ENCODE results near the gene HIVEP2. TPM values are rescaled to one million over a fixed set of nuclear protein-coding genes. Genes with fewer than 3 reads are reported as not detected.

HIVEP2 gene
- polyA plus RNA-seq, 2 of the 4 experiments (the other 2 are of a cell fraction) = 2.2 to 2.6 TPM

DNA sequence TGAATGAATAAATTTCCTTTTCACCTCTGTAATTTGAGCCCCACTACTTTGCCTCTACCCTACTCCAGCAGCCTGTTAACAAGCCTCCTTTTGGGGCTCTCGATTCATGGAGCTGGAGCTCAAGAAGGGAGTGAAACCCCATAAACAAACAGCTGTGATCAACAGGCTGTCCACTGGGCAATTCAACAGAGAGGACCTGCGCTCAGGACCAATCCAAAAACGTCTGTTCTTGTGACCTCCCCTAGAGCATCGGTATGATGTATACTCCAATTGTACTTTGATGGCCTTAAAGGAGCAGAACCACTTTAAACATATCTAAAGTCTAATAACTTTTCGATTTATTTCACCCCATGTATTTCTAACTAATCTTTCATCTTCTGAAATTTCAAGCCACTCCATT lies 37.4 kb downstream of the HIVEP2 start:
- no peak overlapping the region for H3K27ac ChIP-seq
- 67% methylated on average over 5 of the region's 5 CpGs for WGBS (ENCODE audit: missing lambda C conversion rate)
- no peak overlapping the region for H3K4me3 ChIP-seq
- no peak overlapping the region for H3K4me2 ChIP-seq
- no peaks in the 10 kb centered on the region for H3K9me3 ChIP-seq
- FAIRE-seq (no peak), DNase-seq (ENCODE audit: low read depth in 1 of 2, low spot score in 1 of 2) (no peak), ATAC-seq (peak in 1 of 2 experiments; percentile 45; a peak in 2 of 6 replicates)
- ChIA-PET CTCF (interaction anchor here (1.1 kb wide), 1 partner anchor 11 kb away, joined by 4 read pairs; no protein-coding TSS in a partner anchor), POLR2A (no interaction called here)
- peaks cover 15% of the 10 kb centered on the region; the same call in 2 of the 3 replicates for H3K4me1 ChIP-seq
- TF ChIP-seq MYC (IDR thresholded peaks at IDR 0.05; ENCODE audit: borderline replicate concordance, low read length) (no peak), SREBF2 (IDR thresholded peaks at IDR 0.05) (no peak), NFE2L2 (conservative IDR thresholded peaks at IDR 0.05; ENCODE audit: low read length) (no peak), POLR2AphosphoS2 (conservative IDR thresholded peaks at IDR 0.05; ENCODE audit: low read length) (no peak), POLR2A (IDR thresholded peaks at IDR 0.05; ENCODE audit: low read length) (no peak), FOXS1 (CRISPR knock-in tag; IDR thresholded peaks at IDR 0.05) (no peak), RARB (CRISPR knock-in tag; IDR thresholded peaks at IDR 0.05) (no peak), KDM5A (IDR thresholded peaks at IDR 0.05) (no peak), EP300 (IDR thresholded peaks at IDR 0.05) (no peak), MAFK (IDR thresholded peaks at IDR 0.05; ENCODE audit: partially characterized antibody) (no peak)
- TF ChIP-seq, protein P1, sequence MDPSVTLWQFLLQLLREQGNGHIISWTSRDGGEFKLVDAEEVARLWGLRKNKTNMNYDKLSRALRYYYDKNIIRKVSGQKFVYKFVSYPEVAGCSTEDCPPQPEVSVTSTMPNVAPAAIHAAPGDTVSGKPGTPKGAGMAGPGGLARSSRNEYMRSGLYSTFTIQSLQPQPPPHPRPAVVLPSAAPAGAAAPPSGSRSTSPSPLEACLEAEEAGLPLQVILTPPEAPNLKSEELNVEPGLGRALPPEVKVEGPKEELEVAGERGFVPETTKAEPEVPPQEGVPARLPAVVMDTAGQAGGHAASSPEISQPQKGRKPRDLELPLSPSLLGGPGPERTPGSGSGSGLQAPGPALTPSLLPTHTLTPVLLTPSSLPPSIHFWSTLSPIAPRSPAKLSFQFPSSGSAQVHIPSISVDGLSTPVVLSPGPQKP (IDR thresholded peaks at IDR 0.05; ENCODE audit: low read depth, low read length) = no peak
- TF ChIP-seq, protein P2, sequence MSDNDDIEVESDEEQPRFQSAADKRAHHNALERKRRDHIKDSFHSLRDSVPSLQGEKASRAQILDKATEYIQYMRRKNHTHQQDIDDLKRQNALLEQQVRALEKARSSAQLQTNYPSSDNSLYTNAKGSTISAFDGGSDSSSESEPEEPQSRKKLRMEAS (IDR thresholded peaks at IDR 0.05) = no peak
- TF ChIP-seq, protein P3, sequence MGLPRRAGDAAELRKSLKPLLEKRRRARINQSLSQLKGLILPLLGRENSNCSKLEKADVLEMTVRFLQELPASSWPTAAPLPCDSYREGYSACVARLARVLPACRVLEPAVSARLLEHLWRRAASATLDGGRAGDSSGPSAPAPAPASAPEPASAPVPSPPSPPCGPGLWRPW (IDR thresholded peaks at IDR 0.05) = no peak
- TF ChIP-seq, protein P4, sequence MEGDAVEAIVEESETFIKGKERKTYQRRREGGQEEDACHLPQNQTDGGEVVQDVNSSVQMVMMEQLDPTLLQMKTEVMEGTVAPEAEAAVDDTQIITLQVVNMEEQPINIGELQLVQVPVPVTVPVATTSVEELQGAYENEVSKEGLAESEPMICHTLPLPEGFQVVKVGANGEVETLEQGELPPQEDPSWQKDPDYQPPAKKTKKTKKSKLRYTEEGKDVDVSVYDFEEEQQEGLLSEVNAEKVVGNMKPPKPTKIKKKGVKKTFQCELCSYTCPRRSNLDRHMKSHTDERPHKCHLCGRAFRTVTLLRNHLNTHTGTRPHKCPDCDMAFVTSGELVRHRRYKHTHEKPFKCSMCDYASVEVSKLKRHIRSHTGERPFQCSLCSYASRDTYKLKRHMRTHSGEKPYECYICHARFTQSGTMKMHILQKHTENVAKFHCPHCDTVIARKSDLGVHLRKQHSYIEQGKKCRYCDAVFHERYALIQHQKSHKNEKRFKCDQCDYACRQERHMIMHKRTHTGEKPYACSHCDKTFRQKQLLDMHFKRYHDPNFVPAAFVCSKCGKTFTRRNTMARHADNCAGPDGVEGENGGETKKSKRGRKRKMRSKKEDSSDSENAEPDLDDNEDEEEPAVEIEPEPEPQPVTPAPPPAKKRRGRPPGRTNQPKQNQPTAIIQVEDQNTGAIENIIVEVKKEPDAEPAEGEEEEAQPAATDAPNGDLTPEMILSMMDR (IDR thresholded peaks at IDR 0.05) = no peak

DNA sequence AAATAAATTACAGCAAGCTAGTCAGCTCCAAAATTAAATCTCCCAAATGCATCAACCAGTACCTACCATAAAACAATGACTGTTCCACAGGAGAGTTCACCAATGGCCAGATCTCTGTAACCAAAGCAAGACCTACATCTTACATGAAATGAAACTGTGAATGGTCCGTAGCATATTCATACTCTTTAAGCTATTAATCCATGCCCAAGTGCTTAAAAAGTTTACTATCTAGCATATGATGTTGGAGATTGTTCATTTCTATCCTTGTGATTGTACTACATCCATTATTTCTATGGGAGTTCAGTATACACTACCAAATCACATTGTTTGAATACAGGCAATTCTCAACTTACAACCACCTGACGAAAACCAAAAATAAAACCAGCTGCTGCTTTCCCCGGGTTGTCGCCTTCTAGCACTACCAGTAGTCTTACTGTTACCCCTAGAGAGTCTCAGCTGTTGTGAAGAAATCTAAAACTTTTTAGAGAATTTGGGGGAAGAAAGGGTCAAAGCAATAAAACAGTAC lies 38.0 kb downstream of the HIVEP2 start:
- TF ChIP-seq, protein P5, sequence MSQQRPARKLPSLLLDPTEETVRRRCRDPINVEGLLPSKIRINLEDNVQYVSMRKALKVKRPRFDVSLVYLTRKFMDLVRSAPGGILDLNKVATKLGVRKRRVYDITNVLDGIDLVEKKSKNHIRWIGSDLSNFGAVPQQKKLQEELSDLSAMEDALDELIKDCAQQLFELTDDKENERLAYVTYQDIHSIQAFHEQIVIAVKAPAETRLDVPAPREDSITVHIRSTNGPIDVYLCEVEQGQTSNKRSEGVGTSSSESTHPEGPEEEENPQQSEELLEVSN (IDR thresholded peaks at IDR 0.05; ENCODE audit: borderline replicate concordance, low read depth) = no peak
- TF ChIP-seq CBX2 (IDR thresholded peaks at IDR 0.05; ENCODE audit: borderline replicate concordance, low read depth) (no peak), POLR2A (IDR thresholded peaks at IDR 0.05; ENCODE audit: low read length) (no peak), GATA3 (IDR thresholded peaks at IDR 0.05; ENCODE audit: borderline replicate concordance) (no peak)
- Histone ChIP-seq H3K4me2 (no peak overlapping the region), H3K4me3 (no peak overlapping the region), H3K4me1 (peaks cover 21% of the 10 kb centered on the region; the same call in 2 of the 3 replicates), H3K27ac (no peak overlapping the region), H3K9me3 (no peaks in the 10 kb centered on the region)
- no peak for FAIRE-seq
- WGBS (ENCODE audit: missing lambda C conversion rate) = 91% methylated on average over 4 of the region's 4 CpGs
- ATAC-seq = no peak
- ChIA-PET CTCF (interaction anchor here (1.1 kb wide), 1 partner anchor 12 kb away, joined by 4 read pairs; no protein-coding TSS in a partner anchor), POLR2A (no interaction called here)
- no peak for DNase-seq (ENCODE audit: low read depth in 1 of 2, low spot score in 1 of 2)

DNA sequence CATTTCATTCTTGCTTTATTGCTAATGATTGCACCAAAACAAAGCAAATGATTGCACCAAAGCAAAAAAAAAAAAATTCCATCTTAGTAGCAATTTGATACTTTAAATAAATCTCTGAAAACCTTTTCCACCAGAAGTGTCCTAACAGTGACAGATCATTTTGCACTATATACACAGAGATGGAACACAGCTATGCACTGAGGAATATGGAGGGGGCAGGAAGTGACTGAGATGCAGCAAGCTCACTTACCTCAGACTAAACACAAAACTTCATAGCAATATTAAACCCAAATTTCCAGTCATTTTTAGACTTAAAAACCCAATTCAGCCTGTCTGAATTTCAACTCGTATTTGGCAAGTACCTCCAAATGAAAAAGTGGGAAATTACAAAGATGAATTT lies 41.2 kb downstream of the HIVEP2 start:
- 78% methylated on average over 1 of the region's 1 CpG for WGBS (ENCODE audit: missing lambda C conversion rate)
- H3K4me2 ChIP-seq = no peak overlapping the region; the same call in 2 of the 3 replicates
- H3K9me3 ChIP-seq = no peaks in the 10 kb centered on the region
- ChIA-PET CTCF (no interaction called here), POLR2A (no interaction called here)
- peaks cover 21% of the 10 kb centered on the region; the same call in 2 of the 3 replicates for H3K4me1 ChIP-seq
- H3K4me3 ChIP-seq = no peak overlapping the region
- DNase-seq (ENCODE audit: low read depth in 1 of 2, low spot score in 1 of 2) (no peak), FAIRE-seq (no peak), ATAC-seq (no peak)
- TF ChIP-seq, protein P6, sequence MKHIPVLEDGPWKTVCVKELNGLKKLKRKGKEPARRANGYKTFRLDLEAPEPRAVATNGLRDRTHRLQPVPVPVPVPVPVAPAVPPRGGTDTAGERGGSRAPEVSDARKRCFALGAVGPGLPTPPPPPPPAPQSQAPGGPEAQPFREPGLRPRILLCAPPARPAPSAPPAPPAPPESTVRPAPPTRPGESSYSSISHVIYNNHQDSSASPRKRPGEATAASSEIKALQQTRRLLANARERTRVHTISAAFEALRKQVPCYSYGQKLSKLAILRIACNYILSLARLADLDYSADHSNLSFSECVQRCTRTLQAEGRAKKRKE (CRISPR knock-in tag; IDR thresholded peaks at IDR 0.05; ENCODE audit: low read depth) = no peak
- TF ChIP-seq RFX5 (IDR thresholded peaks at IDR 0.05) = no peak
- no peak for TF ChIP-seq RAD21 (conservative IDR thresholded peaks at IDR 0.05 in 1 of 2, IDR thresholded peaks at IDR 0.05 in 1 of 2)
- no peak for TF ChIP-seq MYC (IDR thresholded peaks at IDR 0.05; ENCODE audit: borderline replicate concordance, low read length)
- TF ChIP-seq, protein P4 (IDR thresholded peaks at IDR 0.05) = no peak
- no peak for TF ChIP-seq FOSB (CRISPR knock-in tag; IDR thresholded peaks at IDR 0.05)
- TF ChIP-seq KDM5A (IDR thresholded peaks at IDR 0.05) = no peak
- no peak overlapping the region for H3K27ac ChIP-seq
